Panc1 (cell line): Measurements from ENCODE around the gene HADH. TPM values are rescaled to one million over a fixed set of nuclear protein-coding genes. Genes with fewer than 3 reads are reported as not detected.

Experiments
- ATAC-seq: fragments of 200-7000 bp; cut with Tn5 transposase; 2 replicates; pipeline ENCODE4 v1.9.1; 2020; ENCODE audit warnings: mild to moderate bottlenecking, moderate library complexity
- BruUV-seq: library from RNA; stranded (reverse); fragments of 400-500 nt; replicated peaks from 2 replicates; lab custom pipeline; 2021; lab: Mats Ljungman, UMichigan
- CTCF ChIA-PET: fragments of 300-600 bp; sonication (Branson Sonifier 250); formaldehyde crosslinking; loops from one replicate; lab custom pipeline; 2022; ENCODE audit warnings: antibody characterized with exemption; lab: Charles Lee
- POLR2A ChIA-PET: fragments of 300-600 bp; sonication (Branson Sonifier 250); formaldehyde crosslinking; loops from one replicate; lab custom pipeline; 2022; ENCODE audit warnings: antibody characterized with exemption; lab: Charles Lee
- DNase-seq: peaks from one replicate; pipeline ENCODE4 v3.0.0-alpha.2; 2010; ENCODE audit warnings: low read depth, low spot score
- H3K27ac ChIP-seq: 2 replicates; pipeline ENCODE4 v1.5.1; 2011; ENCODE audit warnings: mild to moderate bottlenecking, low read length, inconsistent platforms
- H3K27me3 ChIP-seq: fragments of 200-500 bp; sonication (Bioruptor generic); 2 replicates; pipeline ENCODE4 v1.6.0; 2014; ENCODE audit warnings: low read length, inconsistent platforms; ENCODE audit not compliant: control insufficient read depth, insufficient read depth
- H3K36me3 ChIP-seq: fragments of 200-500 bp; sonication (Bioruptor generic); 2 replicates; pipeline ENCODE4 v1.5.1; 2014; ENCODE audit warnings: inconsistent platforms, mild to moderate bottlenecking, low read length, moderate library complexity; ENCODE audit not compliant: control insufficient read depth, insufficient read depth
- H3K4me1 ChIP-seq: 2 replicates; pipeline ENCODE4 v1.5.1; 2011; ENCODE audit warnings: inconsistent platforms, mild to moderate bottlenecking, low read length, moderate library complexity; ENCODE audit not compliant: control insufficient read depth, insufficient read depth
- H3K4me3 ChIP-seq, 2 experiments: 2 replicates each; pipeline ENCODE4 v1.5.1; 2011 to 2012; ENCODE audit warnings: low read depth in 2 of 2, low read length in 2 of 2, mild to moderate bottlenecking in 2 of 2, inconsistent platforms in 1 of 2, moderate library complexity in 1 of 2
- H3K9me3 ChIP-seq: fragments of 200-500 bp; sonication (Bioruptor generic); 2 replicates; pipeline ENCODE4 v1.5.1; 2014; ENCODE audit warnings: low read depth, mild to moderate bottlenecking, inconsistent platforms, low read length, moderate library complexity; ENCODE audit not compliant: control insufficient read depth, insufficient read depth
- CTCF ChIP-seq: fragments of 450-650 bp; IDR thresholded peaks from 2 replicates; pipeline ENCODE4 v1.5.1; 2017; ENCODE audit warnings: mild to moderate bottlenecking
- POLR2AphosphoS5 ChIP-seq: IDR thresholded peaks from 2 replicates; pipeline ENCODE4 v1.6.1; 2012; ENCODE audit warnings: mild to moderate bottlenecking, low read depth, low read length, moderate library complexity
- REST ChIP-seq, 2 experiments: IDR thresholded peaks; 2 replicates each; pipeline ENCODE4 v1.6.1; 2011 to 2012; ENCODE audit warnings: low read depth in 2 of 2, control low read depth in 1 of 2, low read length in 1 of 2, mild to moderate bottlenecking in 1 of 2, moderate library complexity in 1 of 2; ENCODE audit not compliant: insufficient read depth in 1 of 2
- SIN3A ChIP-seq: IDR thresholded peaks from 2 replicates; pipeline ENCODE4 v1.6.1; 2012; ENCODE audit warnings: low read depth, mild to moderate bottlenecking, low read length, moderate library complexity, borderline replicate concordance; ENCODE audit not compliant: insufficient read depth
- TCF7L2 ChIP-seq: IDR thresholded peaks from 2 replicates; pipeline ENCODE4 v1.6.1; 2011; ENCODE audit warnings: mild to moderate bottlenecking, low read depth, low read length, inconsistent platforms
- in situ Hi-C: cut with HindIII; loops from 2 replicates; pipeline ENCODE4 v1.10.0; 2016; ENCODE audit warnings: low sequenced_read_pairs, low pct_unique_long_range_greater_than_20kb
- intact Hi-C: fragments of 100-400 bp; cut with micrococcal nuclease; formaldehyde crosslinking; loops from one replicate; pipeline ENCODE4 v1.10.0; 2022; ENCODE audit not compliant: unreplicated experiment
- total RNA-seq: library from RNA; stranded (reverse); gene quantifications from one replicate; pipeline ENCODE4 v1.2.1, GENCODE V29; 2021; ENCODE audit not compliant: unreplicated experiment

HADH gene
- total RNA-seq, 1 experiment from 2014 or later, result 20.0 TPM

- no peak overlapping the region for H3K4me3 ChIP-seq
- no peak for TF ChIP-seq SIN3A
- TF ChIP-seq REST (IDR thresholded peaks at IDR 0.05; ENCODE audit: insufficient read depth in 1 of 2, low read depth in 2 of 2, low read length in 1 of 2), result no peak
- TF ChIP-seq CTCF, result no peak
- no peak for TF ChIP-seq POLR2AphosphoS5
- TF ChIP-seq TCF7L2, result no peak
- H3K36me3 ChIP-seq, result no peaks in the 10 kb centered on the region
- in situ Hi-C loops (no loop called here), intact Hi-C loops (no loop called here)
- H3K27ac ChIP-seq, result no peak overlapping the region
- POLR2A ChIA-PET, result no interaction called here
- no peak for ATAC-seq
- no peaks in the 10 kb centered on the region for H3K9me3 ChIP-seq
- H3K4me1 ChIP-seq, result no peaks in the 10 kb centered on the region
- no TSS peak for BruUV-seq
- CTCF ChIA-PET, result no interaction called here
- H3K27me3 ChIP-seq, result no peaks in the 10 kb centered on the region
- no peak for DNase-seq
Measured at GRCh38 chr4:108043526-108043925, 53.8 kb downstream of the HADH start.

GRCh38 chr4:108044951-108045686 is 55.4 kb downstream of the HADH start:
- intact Hi-C loops, result no loop called here
- DNase-seq, result no peak
- Histone ChIP-seq H3K4me1 (no peaks in the 10 kb centered on the region; the same call in 1 of the 2 replicates), H3K27ac (no peak overlapping the region), H3K9me3 (no peaks in the 10 kb centered on the region), H3K27me3 (no peaks in the 10 kb centered on the region), H3K36me3 (no peaks in the 10 kb centered on the region), H3K4me3 (no peak overlapping the region)
- TF ChIP-seq TCF7L2 (no peak), SIN3A (no peak), POLR2AphosphoS5 (no peak), CTCF (no peak), REST (IDR thresholded peaks at IDR 0.05; ENCODE audit: insufficient read depth in 1 of 2, low read depth in 2 of 2, low read length in 1 of 2) (no peak)
- no TSS peak for BruUV-seq
- in situ Hi-C loops, result no loop called here
- ATAC-seq, result no peak
- POLR2A ChIA-PET, result interaction anchor here (0.5 kb wide), 1 partner anchor 31 kb away, joined by 4 read pairs; no protein-coding TSS in a partner anchor
- CTCF ChIA-PET, result no interaction called here
